Suprapubic skin (tissue), 4 donors: ENCODE measurements around the gene ABCC8.

Experiments
- EP300 ChIP-seq: sonication (generic); formaldehyde crosslinking; IDR thresholded peaks from one replicate; pipeline ENCODE4 v1.6.1; 2017; ENCODE audit warnings: antibody characterized with exemption
- POLR2AphosphoS5 ChIP-seq, 3 donors: sonication (generic); formaldehyde crosslinking; IDR thresholded peaks; one replicate each; pipeline ENCODE4 v1.6.1; 2017; ENCODE audit warnings: antibody characterized with exemption in 3 of 3
- TF ChIP-seq, protein P1 (sequence below), 2 donors: fragments of 200-600 bp in 1 of 2; fragments of 450-650 bp in 1 of 2; sonication (generic) in 1 of 2; IDR thresholded peaks; one replicate each; pipeline ENCODE4 v1.5.1; 2016 to 2019; ENCODE audit warnings: antibody characterized with exemption in 2 of 2, mild to moderate bottlenecking in 1 of 2, moderate library complexity in 1 of 2

DNA sequence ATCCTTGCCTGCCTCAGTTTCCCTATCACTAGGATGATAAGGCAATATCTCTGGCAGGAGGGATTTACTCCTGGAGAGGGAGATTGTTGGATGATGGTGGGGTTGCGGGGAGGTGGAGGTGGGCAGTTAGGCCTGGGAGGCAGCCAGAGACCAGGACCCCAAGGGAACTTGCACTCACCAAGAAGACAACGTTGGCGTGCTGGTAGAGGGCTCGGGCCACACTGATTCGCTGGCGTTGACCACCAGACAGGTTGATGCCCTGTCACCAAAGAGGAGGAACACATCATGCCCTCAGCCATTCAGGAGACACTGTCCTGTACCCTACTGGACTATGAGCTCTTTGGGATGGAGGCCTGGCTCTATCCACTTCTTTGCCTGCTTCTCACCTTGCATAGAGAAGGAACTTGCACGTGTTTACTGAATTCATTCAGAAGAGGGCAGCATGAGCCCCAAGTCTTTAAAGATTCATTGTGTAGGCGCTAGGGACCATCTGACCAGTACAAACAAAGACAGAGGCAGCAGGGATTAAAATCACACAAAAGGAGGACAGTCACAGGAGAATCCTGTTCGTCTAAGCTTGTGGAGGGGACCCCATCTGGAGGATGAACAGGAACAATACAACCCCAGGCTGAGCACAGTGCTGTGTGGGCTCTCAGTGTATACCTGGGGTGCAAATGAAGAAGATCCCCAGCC, 64.0 kb downstream of the ABCC8 start:
- TF ChIP-seq POLR2AphosphoS5 (IDR thresholded peaks at IDR 0.05) (no peak), EP300 (no peak)
- TF ChIP-seq, protein P1, sequence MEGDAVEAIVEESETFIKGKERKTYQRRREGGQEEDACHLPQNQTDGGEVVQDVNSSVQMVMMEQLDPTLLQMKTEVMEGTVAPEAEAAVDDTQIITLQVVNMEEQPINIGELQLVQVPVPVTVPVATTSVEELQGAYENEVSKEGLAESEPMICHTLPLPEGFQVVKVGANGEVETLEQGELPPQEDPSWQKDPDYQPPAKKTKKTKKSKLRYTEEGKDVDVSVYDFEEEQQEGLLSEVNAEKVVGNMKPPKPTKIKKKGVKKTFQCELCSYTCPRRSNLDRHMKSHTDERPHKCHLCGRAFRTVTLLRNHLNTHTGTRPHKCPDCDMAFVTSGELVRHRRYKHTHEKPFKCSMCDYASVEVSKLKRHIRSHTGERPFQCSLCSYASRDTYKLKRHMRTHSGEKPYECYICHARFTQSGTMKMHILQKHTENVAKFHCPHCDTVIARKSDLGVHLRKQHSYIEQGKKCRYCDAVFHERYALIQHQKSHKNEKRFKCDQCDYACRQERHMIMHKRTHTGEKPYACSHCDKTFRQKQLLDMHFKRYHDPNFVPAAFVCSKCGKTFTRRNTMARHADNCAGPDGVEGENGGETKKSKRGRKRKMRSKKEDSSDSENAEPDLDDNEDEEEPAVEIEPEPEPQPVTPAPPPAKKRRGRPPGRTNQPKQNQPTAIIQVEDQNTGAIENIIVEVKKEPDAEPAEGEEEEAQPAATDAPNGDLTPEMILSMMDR (IDR thresholded peaks at IDR 0.05) = no peak
